ENCODE data around the gene RDH12. TPM values are rescaled to one million over a fixed set of nuclear protein-coding genes. Genes with fewer than 3 reads are reported as not detected.
"Not testable (repeated sequence)": the region's sequence is repeated elsewhere in the genome, so short reads cannot be mapped to it uniquely, and the experiment has no call there.

The RDH12 gene
- total RNA-seq (2011; cell fraction: chromatin; rRNA removed; ENCODE audit: low replicate concordance) = not detected in 2 replicates
- not detected in 2 replicates for total RNA-seq (2011; cell fraction: nucleolus; rRNA removed)
- total RNA-seq (2011; cell fraction: nucleoplasm; rRNA removed) = not detected in 2 replicates
- total RNA-seq (2014; rRNA removed) = 0.05 and 0.08 TPM in 2 replicates
- not detected in 2 replicates for total RNA-seq (2014; rRNA removed; fragmentation: Illumina TruSeq; extraction: Trizol)
- total RNA-seq (2015; rRNA removed; fragmentation: Illumina TruSeq; extraction: Trizol) = not detected in 2 replicates
- 0.29 TPM in 1 of 2 replicates, not detected in the other for total RNA-seq (2021)
- 0.08 TPM in 1 of 2 replicates, not detected in the other for polyA plus RNA-seq (2011; rRNA removed)
- 0.06 and 0.09 TPM in 2 replicates for polyA plus RNA-seq (2011; cell fraction: cytosol; rRNA removed)
- not detected in 2 replicates for polyA plus RNA-seq (2011; cell fraction: nucleus; rRNA removed)
- 0.04 and 0.29 TPM in 2 replicates for polyA plus RNA-seq (2012)
- 0.07 TPM in 1 of 2 replicates, not detected in the other for polyA plus RNA-seq (2014; fragmentation: Illumina TruSeq; extraction: Trizol)
- polyA plus RNA-seq (2014; fragmentation: Nextera tagmentation; extraction: Ambion mirVana) = under 1 TPM; 0.03 to 0.18 TPM
- 0.04 and 0.22 TPM in 2 replicates for polyA plus RNA-seq (2014; rRNA removed)
- polyA minus RNA-seq (2011; rRNA and poly(A)+ RNA removed) = not detected in 2 replicates
- not detected in 2 replicates for polyA minus RNA-seq (2011; cell fraction: cytosol; rRNA and poly(A)+ RNA removed)
- not detected in 2 replicates for polyA minus RNA-seq (2011; cell fraction: nucleus; rRNA and poly(A)+ RNA removed)
- percentile 12 among the genes with signal in this experiment for Bru-seq, nascent RNA
- percentile 8 among the genes with signal in this experiment for BruChase-seq, experiment 1, labeled RNA remaining after a 2-hour chase
- BruChase-seq, experiment 2, labeled RNA remaining after a 6-hour chase = percentile 6 among the genes with signal in this experiment
- long read RNA-seq, experiment 1 = 0 reads
- long read RNA-seq, experiment 2 = 0 reads
- long read RNA-seq, experiment 3 = 0 reads

- H2AFZ ChIP-seq (ENCODE audit: low read depth, low read length); ATAC-seq; H3K4me3 ChIP-seq; H3K27ac ChIP-seq (ENCODE audit: extremely low read depth, low read depth, low read length); FAIRE-seq; H3K9ac ChIP-seq (ENCODE audit: insufficient read depth in 1 of 2, low read depth in 2 of 2, low read length in 2 of 2); H3K79me2 ChIP-seq (ENCODE audit: control insufficient read depth, insufficient read depth, low read length); H3K27me3 ChIP-seq (ENCODE audit: control insufficient read depth in 2 of 2, insufficient read depth in 2 of 2, low read length in 2 of 2); H3K9me1 ChIP-seq (ENCODE audit: control insufficient read depth, insufficient read depth, low read length); H3K4me1 ChIP-seq (replicated peaks in 1 of 2; ENCODE audit: control insufficient read depth in 2 of 2, insufficient read depth in 2 of 2, low read length in 2 of 2); BruUV-seq (replicated peaks); DNase-seq (ENCODE audit: extremely low read depth in 1 of 4, low spot score in 3 of 4); H4K20me1 ChIP-seq (replicated peaks; ENCODE audit: control insufficient read depth, insufficient read depth, low read length); CTCF ChIA-PET (ENCODE audit: low intra/inter-chr PET ratio); H3K9me3 ChIP-seq (replicated peaks; ENCODE audit: control insufficient read depth, insufficient read depth, low read depth, low read length); H3K36me3 ChIP-seq (ENCODE audit: control insufficient read depth, insufficient read depth, low read length); H3K4me2 ChIP-seq (ENCODE audit: insufficient read depth, low read length); POLR2A ChIA-PET: not testable (repeated sequence)
- TF ChIP-seq EGR1 (conservative IDR thresholded peaks at IDR 0.05) = 0 out of 2 replicates have a peak, but pooled peaks have one; percentile 16
- intact Hi-C loops (cut with micrococcal nuclease) (loop anchor here (5.0 kb wide), 1 partner anchor 274 kb away; no protein-coding TSS in a partner anchor), in situ Hi-C loops (cut with MboI) (loop anchor here (10.0 kb wide), 2 partner anchors 117 to 267 kb away; no protein-coding TSS in a partner anchor)
- 85% methylated on average over 7 of the region's 8 CpGs for WGBS (ENCODE audit: insufficient coverage, low coverage, missing lambda C conversion rate)
Observed at GRCh38 chr14:67701492-67701891, at the start of gene RDH12. RDH12 (plus strand) TSS chr14:67701886; CDS start chr14:67722643, 20,757 bp downstream.

- Histone ChIP-seq H2AFZ (ENCODE audit: low read depth, low read length) (no peak overlapping the region), H3K4me3 (no peak overlapping the region), H3K9me3 (replicated peaks; ENCODE audit: control insufficient read depth, insufficient read depth, low read depth, low read length) (no peaks in the 10 kb centered on the region), H3K4me1 (replicated peaks in 1 of 2; ENCODE audit: control insufficient read depth in 2 of 2, insufficient read depth in 2 of 2, low read length in 2 of 2) (no peaks in the 10 kb centered on the region), H3K27me3 (ENCODE audit: control insufficient read depth in 2 of 2, insufficient read depth in 2 of 2, low read length in 2 of 2) (no peaks in the 10 kb centered on the region), H3K9ac (ENCODE audit: insufficient read depth in 1 of 2, low read depth in 2 of 2, low read length in 2 of 2) (no peak overlapping the region), H3K79me2 (ENCODE audit: control insufficient read depth, insufficient read depth, low read length) (no peaks in the 10 kb centered on the region), H3K36me3 (ENCODE audit: control insufficient read depth, insufficient read depth, low read length) (peaks cover 88% of the 10 kb centered on the region), H3K27ac (ENCODE audit: extremely low read depth, low read depth, low read length) (no peak overlapping the region), H3K9me1 (ENCODE audit: control insufficient read depth, insufficient read depth, low read length) (no peaks in the 10 kb centered on the region), H4K20me1 (replicated peaks; ENCODE audit: control insufficient read depth, insufficient read depth, low read length) (no peaks in the 10 kb centered on the region), H3K4me2 (ENCODE audit: insufficient read depth, low read length) (no peak overlapping the region)
- DNase-seq (ENCODE audit: extremely low read depth in 1 of 4, low spot score in 3 of 4) (no peak), FAIRE-seq (no peak), ATAC-seq (no peak)
- intact Hi-C loops (cut with micrococcal nuclease) (no loop called here), in situ Hi-C loops (cut with MboI) (no loop called here)
- 82% methylated on average over 1 of the region's 1 CpG for WGBS (ENCODE audit: insufficient coverage, low coverage, missing lambda C conversion rate)
- CTCF ChIA-PET (ENCODE audit: low intra/inter-chr PET ratio) = no interaction called here
- TF ChIP-seq ESRRA (IDR thresholded peaks at IDR 0.05; ENCODE audit: borderline replicate concordance, low read depth) (no peak), ZNF445 (CRISPR knock-in tag; IDR thresholded peaks at IDR 0.05; ENCODE audit: low read depth) (no peak), DLX4 (CRISPR knock-in tag; IDR thresholded peaks at IDR 0.05) (no peak), GTF2F1 (IDR thresholded peaks at IDR 0.05; ENCODE audit: low read depth, low read length) (no peak), KLF16 (IDR thresholded peaks at IDR 0.05) (no peak), RBFOX2 (IDR thresholded peaks at IDR 0.05; ENCODE audit: low read depth, low read length) (no peak), ZNF655 (CRISPR knock-in tag; IDR thresholded peaks at IDR 0.05) (no peak), MECOM (CRISPR knock-in tag; IDR thresholded peaks at IDR 0.05) (no peak)
- BruUV-seq (replicated peaks) = no TSS peak
- POLR2A ChIA-PET = interaction anchor here (1.5 to 1.9 kb wide), 3 partner anchors 8 to 32 kb away, joined by 4 to 7 read pairs (median 5); no protein-coding TSS in a partner anchor
Observed at GRCh38 chr14:67652189-67652588, 49.5 kb upstream of the RDH12 start.

Measured in K562 (cell line).